HepG2 (cell line): ENCODE measurements around the gene ARHGAP4. TPM values are rescaled to one million over a fixed set of nuclear protein-coding genes. Genes with fewer than 3 reads are reported as not detected.

ENCODE experiments used
- ARID2 ChIP-seq: sonication (generic); formaldehyde crosslinking; IDR thresholded peaks from 2 replicates; pipeline ENCODE4 v1.8.1; 2022; ENCODE audit warnings: mild to moderate bottlenecking, missing genetic modification reagents, borderline replicate concordance
- ARNT2 ChIP-seq: sonication (generic); formaldehyde crosslinking; IDR thresholded peaks from 2 replicates; pipeline ENCODE4 v1.8.0; 2022; ENCODE audit warnings: mild to moderate bottlenecking, low read depth, missing genetic modification reagents, moderate library complexity
- CCDC6 ChIP-seq: sonication (generic); formaldehyde crosslinking; IDR thresholded peaks from 2 replicates; pipeline ENCODE4 v1.8.1; 2022; ENCODE audit warnings: mild to moderate bottlenecking, missing genetic modification reagents, moderate library complexity
- CREB1 ChIP-seq, 2 experiments: fragments of 450-650 bp in 1 of 2; IDR thresholded peaks; 2 replicates each; pipeline ENCODE4 v1.6.1; 2016 to 2017; ENCODE audit warnings: control low read depth in 1 of 2, mild to moderate bottlenecking in 1 of 2, missing compliant biosample characterization in 1 of 2, missing genetic modification characterization in 1 of 2
- GMEB2 ChIP-seq: IDR thresholded peaks from 2 replicates; pipeline ENCODE4 v1.6.1; 2016; ENCODE audit warnings: missing biosample characterization, missing genetic modification reagents, low read depth
- HDAC1 ChIP-seq: sonication (generic); formaldehyde crosslinking; IDR thresholded peaks from 2 replicates; pipeline ENCODE4 v1.5.1; 2020; ENCODE audit warnings: mild to moderate bottlenecking, missing genetic modification reagents
- HNF1A ChIP-seq, 2 experiments: sonication (generic) in 1 of 2; formaldehyde crosslinking in 1 of 2; IDR thresholded peaks; 2 replicates each; pipeline versions ENCODE4 v1.4.0 to v1.6.1; 2016 to 2020; ENCODE audit warnings: borderline replicate concordance in 1 of 2, low read depth in 1 of 2, mild to moderate bottlenecking in 1 of 2, missing genetic modification reagents in 1 of 2
- KAT8 ChIP-seq: IDR thresholded peaks from 2 replicates; pipeline ENCODE4 v1.6.1; 2016; ENCODE audit warnings: missing genetic modification reagents, missing compliant biosample characterization
- MIER3 ChIP-seq: IDR thresholded peaks from 2 replicates; pipeline ENCODE4 v1.6.1; 2016; ENCODE audit warnings: missing compliant biosample characterization, borderline replicate concordance
- MLLT10 ChIP-seq: sonication (generic); formaldehyde crosslinking; IDR thresholded peaks from 2 replicates; pipeline ENCODE4 v1.4.0; 2020; ENCODE audit warnings: missing genetic modification reagents
- NCOA2 ChIP-seq: sonication (generic); formaldehyde crosslinking; IDR thresholded peaks from 2 replicates; pipeline ENCODE4 v1.8.0; 2022; ENCODE audit warnings: inconsistent platforms
- NONO ChIP-seq, 2 experiments: fragments of 450-650 bp in 1 of 2; sonication (generic) in 1 of 2; formaldehyde crosslinking in 1 of 2; IDR thresholded peaks in 1 of 2; conservative IDR thresholded peaks in 1 of 2; 2 replicates each; pipeline versions ENCODE4 v1.6.1 to v1.8.0; 2017 to 2022; ENCODE audit warnings: mild to moderate bottlenecking in 1 of 2, missing genetic modification reagents in 1 of 2, moderate library complexity in 1 of 2
- PCBP1 ChIP-seq: fragments of 200-400 bp; formaldehyde crosslinking; IDR thresholded peaks from 2 replicates; pipeline ENCODE4 v1.6.1; 2017; ENCODE audit warnings: mild to moderate bottlenecking, low read depth, low read length, borderline replicate concordance
- PCBP2 ChIP-seq: fragments of 200-400 bp; formaldehyde crosslinking; optimal IDR thresholded peaks from 2 replicates; pipeline ENCODE3; 2018; ENCODE audit warnings: low read length, low read depth; ENCODE audit not compliant: poor library complexity, severe bottlenecking
- PHF5A ChIP-seq: IDR thresholded peaks from one replicate; pipeline ENCODE4 v1.6.1; 2018; ENCODE audit warnings: low read depth, missing genetic modification reagents; ENCODE audit not compliant: unreplicated experiment
- RAD51 ChIP-seq: fragments of 450-650 bp; IDR thresholded peaks from 2 replicates; pipeline ENCODE4 v1.6.1; 2016; ENCODE audit warnings: borderline replicate concordance
- SAP130 ChIP-seq: IDR thresholded peaks from 2 replicates; pipeline ENCODE4 v1.6.1; 2016; ENCODE audit warnings: low read depth
- SOX13 ChIP-seq, 3 experiments: fragments of 450-650 bp in 1 of 3; sonication (generic) in 1 of 3; formaldehyde crosslinking in 1 of 3; IDR thresholded peaks in 2 of 3; conservative IDR thresholded peaks in 1 of 3; 2 replicates each; pipeline versions ENCODE4 v1.5.0 to v1.6.1; 2016 to 2020; ENCODE audit warnings: antibody characterized with exemption in 1 of 3, mild to moderate bottlenecking in 1 of 3, missing compliant biosample characterization in 1 of 3, missing genetic modification reagents in 1 of 3, moderate library complexity in 1 of 3
- WIZ ChIP-seq: sonication (generic); formaldehyde crosslinking; IDR thresholded peaks from 2 replicates; pipeline ENCODE4 v1.5.1; 2020; ENCODE audit warnings: mild to moderate bottlenecking, missing genetic modification reagents
- ZC3H13 ChIP-seq: sonication (generic); formaldehyde crosslinking; IDR thresholded peaks from 2 replicates; pipeline ENCODE4 v1.8.1; 2023; ENCODE audit warnings: mild to moderate bottlenecking, missing genetic modification reagents, moderate library complexity
- ZNF138 ChIP-seq: sonication (generic); formaldehyde crosslinking; IDR thresholded peaks from 2 replicates; pipeline ENCODE4 v1.5.0; 2020; ENCODE audit warnings: mild to moderate bottlenecking, low read depth, missing genetic modification reagents
- ZNF709 ChIP-seq: sonication (generic); formaldehyde crosslinking; IDR thresholded peaks from 2 replicates; pipeline ENCODE4 v1.5.0; 2020; ENCODE audit warnings: mild to moderate bottlenecking, missing genetic modification reagents
- polyA plus RNA-seq, 8 experiments: library from polyadenylated mRNA; depleted of rRNA in 3 of 8; stranded (reverse) in 7 of 8; unstranded in 1 of 8; fragments of >200 nt; fragmentation: Illumina TruSeq in 4 of 8; extraction: Trizol in 4 of 8; gene quantifications; 2 replicates each; pipeline versions ENCODE4 v1.2.1 to v1.2.3, GENCODE V29; 2011 to 2016; ENCODE audit warnings: low read depth in 4 of 8, missing spikeins in 1 of 8, mixed read lengths in 1 of 8; ENCODE audit not compliant: insufficient read depth in 1 of 8
- total RNA-seq, 5 experiments: library from RNA; depleted of rRNA; stranded (reverse); fragments of >200 nt; fragmentation: Illumina TruSeq; extraction: Trizol; gene quantifications; 2 replicates each; pipeline ENCODE4 v1.2.3, GENCODE V29; 2016; ENCODE audit warnings: low read depth in 1 of 5

Gene ARHGAP4
- total and polyA plus RNA-seq, 2 of the 13 experiments (the other 11 are each of a cell fraction or from before 2014, with no cell fraction given) = 0.57 to 0.64 TPM

GRCh38 chrX:153927922-153928760 is 2.1 kb upstream of the ARHGAP4 start (continued):
- TF ChIP-seq ZNF709 (0 out of 2 replicates have a peak, but pooled peaks have one; percentile 4), RAD51 (peak; percentile 65), WIZ (CRISPR knock-in tag) (no peak), HNF1A (IDR thresholded peaks at IDR 0.05; ENCODE audit: low read depth) (no peak), HNF1A (CRISPR knock-in tag; IDR thresholded peaks at IDR 0.05; ENCODE audit: borderline replicate concordance) (0 out of 2 replicates have a peak, but pooled peaks have one; percentile 44), NCOA2 (CRISPR knock-in tag) (0 out of 2 replicates have a peak, but pooled peaks have one; percentile 8), GMEB2 (CRISPR knock-in tag) (0 out of 2 replicates have a peak, but pooled peaks have one; percentile 28), ARID2 (CRISPR knock-in tag) (no peak), ARNT2 (peak; percentile 72; the same call in 1 of the 2 replicates), CREB1 (IDR thresholded peaks at IDR 0.05) (0 out of 2 replicates have a peak, but pooled peaks have one; percentile 19), CREB1 (CRISPR knock-in tag; IDR thresholded peaks at IDR 0.05) (0 out of 2 replicates have a peak, but pooled peaks have one; percentile 38), SOX13 (IDR thresholded peaks at IDR 0.05) (no peak), SOX13 (CRISPR knock-in tag; conservative IDR thresholded peaks at IDR 0.05 in 1 of 2, IDR thresholded peaks at IDR 0.05 in 1 of 2) (peak in 1 of 2 experiments; percentile 20; a peak in 1 of 4 replicates), KAT8 (CRISPR knock-in tag) (peak; percentile 37; the same call in 1 of the 2 replicates), NONO (IDR thresholded peaks at IDR 0.05) (no peak), NONO (CRISPR knock-in tag; conservative IDR thresholded peaks at IDR 0.05) (no peak; the same call in 1 of the 2 replicates), SAP130 (CRISPR knock-in tag) (peak; percentile 66; the same call in 1 of the 2 replicates), PCBP1 (no peak), CCDC6 (CRISPR knock-in tag) (0 out of 2 replicates have a peak, but pooled peaks have one; percentile 32), PHF5A (peak; percentile 34), MLLT10 (no peak), ZNF138 (CRISPR knock-in tag) (no peak), MIER3 (CRISPR knock-in tag) (0 out of 2 replicates have a peak, but pooled peaks have one; percentile 20), PCBP2 (no peak), HDAC1 (CRISPR knock-in tag) (peak; percentile 49; the same call in 1 of the 2 replicates), ZC3H13 (CRISPR knock-in tag) (peak; percentile 74; the same call in 1 of the 2 replicates)
